Measurements from ENCODE around the gene GBX2.

GBX2 gene

DNA sequence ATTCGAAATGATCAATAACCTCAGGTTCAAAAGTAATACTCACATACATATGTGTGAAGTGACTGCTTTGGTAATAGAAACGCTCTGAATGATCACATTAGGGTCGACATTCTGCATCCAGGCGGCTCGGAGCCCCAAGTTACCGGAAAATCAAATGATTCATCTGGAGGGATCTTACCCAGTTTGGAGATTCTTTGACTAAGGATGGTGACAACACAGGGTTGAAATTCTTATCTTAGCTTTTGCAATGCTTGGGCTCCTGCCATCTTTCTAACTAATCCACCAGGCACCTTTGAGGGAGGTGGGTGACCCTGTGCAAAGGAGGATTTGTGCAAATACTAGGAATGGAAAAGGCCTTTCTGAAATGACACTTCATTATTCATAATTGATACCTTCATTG is 10.8 kb downstream of the GBX2 start:
- H3K27me3 ChIP-seq (ENCODE audit: insufficient read depth, low read depth): no peaks in the 10 kb centered on the region
- H3K4me2 ChIP-seq: no peak overlapping the region
- TF ChIP-seq, protein P1, sequence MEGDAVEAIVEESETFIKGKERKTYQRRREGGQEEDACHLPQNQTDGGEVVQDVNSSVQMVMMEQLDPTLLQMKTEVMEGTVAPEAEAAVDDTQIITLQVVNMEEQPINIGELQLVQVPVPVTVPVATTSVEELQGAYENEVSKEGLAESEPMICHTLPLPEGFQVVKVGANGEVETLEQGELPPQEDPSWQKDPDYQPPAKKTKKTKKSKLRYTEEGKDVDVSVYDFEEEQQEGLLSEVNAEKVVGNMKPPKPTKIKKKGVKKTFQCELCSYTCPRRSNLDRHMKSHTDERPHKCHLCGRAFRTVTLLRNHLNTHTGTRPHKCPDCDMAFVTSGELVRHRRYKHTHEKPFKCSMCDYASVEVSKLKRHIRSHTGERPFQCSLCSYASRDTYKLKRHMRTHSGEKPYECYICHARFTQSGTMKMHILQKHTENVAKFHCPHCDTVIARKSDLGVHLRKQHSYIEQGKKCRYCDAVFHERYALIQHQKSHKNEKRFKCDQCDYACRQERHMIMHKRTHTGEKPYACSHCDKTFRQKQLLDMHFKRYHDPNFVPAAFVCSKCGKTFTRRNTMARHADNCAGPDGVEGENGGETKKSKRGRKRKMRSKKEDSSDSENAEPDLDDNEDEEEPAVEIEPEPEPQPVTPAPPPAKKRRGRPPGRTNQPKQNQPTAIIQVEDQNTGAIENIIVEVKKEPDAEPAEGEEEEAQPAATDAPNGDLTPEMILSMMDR (conservative IDR thresholded peaks at IDR 0.05; ENCODE audit: low read depth, low read length): no peak
- H2AFZ ChIP-seq (ENCODE audit: low read depth): no peak overlapping the region
- H3K27ac ChIP-seq: no peak overlapping the region
- H3K4me1 ChIP-seq (ENCODE audit: low read depth, poor library complexity, severe bottlenecking): no peaks in the 10 kb centered on the region
- H3K9ac ChIP-seq: no peak overlapping the region
- no peaks in the 10 kb centered on the region for H3K79me2 ChIP-seq (ENCODE audit: insufficient read depth, low read depth)
- no peak overlapping the region for H3K4me3 ChIP-seq (IDR thresholded peaks at IDR 0.05; ENCODE audit: insufficient read depth, low read depth, low read length)
- no peaks in the 10 kb centered on the region for H4K20me1 ChIP-seq (ENCODE audit: insufficient read depth)
- no peaks in the 10 kb centered on the region for H3K36me3 ChIP-seq (ENCODE audit: insufficient read depth)

DNA sequence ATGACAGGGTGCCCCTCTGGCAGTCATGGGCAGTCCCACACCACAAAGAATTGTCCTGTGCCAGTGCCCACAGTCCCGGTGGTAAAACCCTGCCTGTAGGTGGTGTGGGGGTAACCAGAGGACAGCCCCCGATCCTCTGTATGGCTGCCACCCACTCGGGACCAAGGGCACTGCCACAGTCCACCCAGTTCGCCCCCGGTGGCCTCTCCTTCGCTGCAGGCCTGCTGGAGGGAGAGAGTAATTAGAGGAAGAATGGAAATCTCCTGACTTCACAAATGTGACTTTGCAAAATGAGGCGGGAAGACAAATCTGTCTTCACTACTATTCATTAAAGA is 11.4 kb downstream of the GBX2 start:
- H3K36me3 ChIP-seq (ENCODE audit: insufficient read depth): no peaks in the 10 kb centered on the region
- no peak overlapping the region for H3K9ac ChIP-seq
- no peaks in the 10 kb centered on the region for H3K27me3 ChIP-seq (ENCODE audit: insufficient read depth, low read depth)

DNA sequence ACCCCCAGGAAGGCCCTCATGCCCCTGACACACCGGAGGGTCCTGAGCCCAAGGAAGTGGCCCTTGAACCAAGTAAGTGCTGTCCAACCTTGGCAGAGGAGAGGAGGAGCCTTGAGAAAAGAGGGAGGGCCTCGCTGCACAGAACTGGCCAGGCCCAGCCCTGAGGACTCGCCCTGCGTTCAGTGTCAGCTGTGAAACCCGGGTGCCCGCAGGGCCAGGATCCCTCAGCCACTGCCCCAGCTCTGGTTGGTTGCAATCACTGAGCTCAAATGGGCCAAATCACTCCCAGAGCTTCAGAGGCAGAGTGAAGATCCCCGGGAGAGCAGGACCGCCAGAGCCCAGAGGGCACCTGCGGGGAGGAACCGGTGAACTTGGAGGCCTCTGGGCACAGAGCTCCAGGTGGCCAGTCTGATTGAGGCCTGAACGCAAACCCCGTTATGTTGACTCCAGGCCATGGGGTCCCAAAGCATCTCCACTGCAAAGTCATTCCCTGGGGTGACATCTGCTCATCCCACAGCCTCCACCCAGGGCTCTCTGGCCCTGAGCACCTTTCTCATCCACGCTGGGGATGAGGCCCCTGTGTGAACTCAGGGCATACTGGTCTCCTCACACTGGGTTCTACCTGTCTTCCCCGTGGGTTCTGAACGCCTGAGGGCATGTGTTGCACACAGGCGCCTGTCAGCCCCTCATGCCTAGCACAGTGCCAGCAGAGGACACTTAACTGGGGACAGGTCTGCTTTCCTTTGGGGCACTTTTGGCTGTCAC is 11.9 kb downstream of the GBX2 start:
- no peak overlapping the region for H3K4me2 ChIP-seq
- H3K4me3 ChIP-seq (IDR thresholded peaks at IDR 0.05; ENCODE audit: insufficient read depth, low read depth, low read length): no peak overlapping the region
- H3K36me3 ChIP-seq (ENCODE audit: insufficient read depth): no peaks in the 10 kb centered on the region
- no peak overlapping the region for H2AFZ ChIP-seq (ENCODE audit: low read depth)
- H3K4me1 ChIP-seq (ENCODE audit: low read depth, poor library complexity, severe bottlenecking): no peaks in the 10 kb centered on the region
- no peak overlapping the region for H3K9ac ChIP-seq
- H4K20me1 ChIP-seq (ENCODE audit: insufficient read depth): no peaks in the 10 kb centered on the region
- H3K27ac ChIP-seq: no peak overlapping the region
- H3K79me2 ChIP-seq (ENCODE audit: insufficient read depth, low read depth): no peaks in the 10 kb centered on the region
- TF ChIP-seq, protein P1 (conservative IDR thresholded peaks at IDR 0.05; ENCODE audit: low read depth, low read length): no peak
- no peaks in the 10 kb centered on the region for H3K27me3 ChIP-seq (ENCODE audit: insufficient read depth, low read depth)

More for the DNA sequence above, 11.4 kb downstream of the GBX2 start:
- H3K27ac ChIP-seq: no peak overlapping the region
- no peak overlapping the region for H3K4me3 ChIP-seq (IDR thresholded peaks at IDR 0.05; ENCODE audit: insufficient read depth, low read depth, low read length)
- no peak overlapping the region for H3K4me2 ChIP-seq
- no peaks in the 10 kb centered on the region for H4K20me1 ChIP-seq (ENCODE audit: insufficient read depth)
- TF ChIP-seq, protein P1 (conservative IDR thresholded peaks at IDR 0.05; ENCODE audit: low read depth, low read length): no peak
- no peaks in the 10 kb centered on the region for H3K4me1 ChIP-seq (ENCODE audit: low read depth, poor library complexity, severe bottlenecking)
- H3K79me2 ChIP-seq (ENCODE audit: insufficient read depth, low read depth): no peaks in the 10 kb centered on the region
- H2AFZ ChIP-seq (ENCODE audit: low read depth): no peak overlapping the region

DNA sequence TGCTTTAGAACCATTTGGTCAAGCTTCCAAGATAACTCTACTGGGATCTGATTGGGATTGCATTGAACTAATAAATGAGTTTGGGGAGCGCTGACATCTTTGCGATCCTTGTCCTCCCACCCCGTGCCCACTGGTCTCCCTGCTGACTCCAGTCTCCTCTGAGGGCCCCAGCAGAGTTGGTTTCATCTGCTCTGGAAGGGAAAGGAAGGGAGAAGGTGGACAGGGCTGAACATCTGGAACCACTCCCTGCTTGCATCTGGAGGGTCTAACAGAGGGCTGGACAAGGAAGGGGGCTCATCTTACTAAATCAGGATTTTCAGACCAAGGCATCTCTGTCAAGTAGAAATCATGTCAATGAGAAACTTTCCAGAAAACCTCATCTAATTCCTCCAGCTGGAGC is 12.8 kb downstream of the GBX2 start:
- TF ChIP-seq, protein P1 (conservative IDR thresholded peaks at IDR 0.05; ENCODE audit: low read depth, low read length): no peak
- H3K79me2 ChIP-seq (ENCODE audit: insufficient read depth, low read depth): no peaks in the 10 kb centered on the region
- H3K4me3 ChIP-seq (IDR thresholded peaks at IDR 0.05; ENCODE audit: insufficient read depth, low read depth, low read length): no peak overlapping the region
- H3K27ac ChIP-seq: no peak overlapping the region
- no peaks in the 10 kb centered on the region for H4K20me1 ChIP-seq (ENCODE audit: insufficient read depth)
- H3K4me1 ChIP-seq (ENCODE audit: low read depth, poor library complexity, severe bottlenecking): no peaks in the 10 kb centered on the region
- H2AFZ ChIP-seq (ENCODE audit: low read depth): no peak overlapping the region
- H3K4me2 ChIP-seq: no peak overlapping the region
- no peaks in the 10 kb centered on the region for H3K27me3 ChIP-seq (ENCODE audit: insufficient read depth, low read depth)
- H3K36me3 ChIP-seq (ENCODE audit: insufficient read depth): no peaks in the 10 kb centered on the region
- H3K9ac ChIP-seq: no peak overlapping the region
